HG03442 (cell line): ENCODE results near the gene SPATA32.
A peak's percentile ranks its signal among the peaks of the same experiment; 100 is the strongest.
"Not testable (repeated sequence)": the region's sequence is repeated elsewhere in the genome, so short reads cannot be mapped to it uniquely, and the experiment has no call there.

Experiments
- ATAC-seq: cut with Tn5 transposase; IDR thresholded peaks from one replicate; pipeline ENCODE4 v1.9.1; 2021; ENCODE audit warnings: mild to moderate bottlenecking, moderate library complexity; ENCODE audit not compliant: unreplicated experiment

SPATA32 gene, protein sequence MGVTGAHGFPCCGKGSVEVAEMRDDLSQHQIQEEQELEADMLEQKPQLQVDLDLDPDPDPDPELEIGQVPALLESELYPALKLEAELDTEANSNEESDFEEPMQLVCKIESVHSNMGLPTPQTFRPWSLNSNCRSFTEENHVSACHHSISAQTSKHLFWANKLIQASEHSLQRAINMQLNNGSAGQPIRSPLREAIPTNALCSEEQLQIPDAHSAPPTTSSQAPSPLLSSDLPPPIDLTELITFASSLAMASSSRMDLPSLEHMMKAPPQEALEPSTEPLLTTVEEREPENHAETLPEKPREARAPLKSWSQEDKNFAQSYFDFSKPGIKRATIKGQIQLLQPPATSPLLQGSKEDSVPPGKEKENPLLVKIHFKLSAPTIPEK

DNA sequence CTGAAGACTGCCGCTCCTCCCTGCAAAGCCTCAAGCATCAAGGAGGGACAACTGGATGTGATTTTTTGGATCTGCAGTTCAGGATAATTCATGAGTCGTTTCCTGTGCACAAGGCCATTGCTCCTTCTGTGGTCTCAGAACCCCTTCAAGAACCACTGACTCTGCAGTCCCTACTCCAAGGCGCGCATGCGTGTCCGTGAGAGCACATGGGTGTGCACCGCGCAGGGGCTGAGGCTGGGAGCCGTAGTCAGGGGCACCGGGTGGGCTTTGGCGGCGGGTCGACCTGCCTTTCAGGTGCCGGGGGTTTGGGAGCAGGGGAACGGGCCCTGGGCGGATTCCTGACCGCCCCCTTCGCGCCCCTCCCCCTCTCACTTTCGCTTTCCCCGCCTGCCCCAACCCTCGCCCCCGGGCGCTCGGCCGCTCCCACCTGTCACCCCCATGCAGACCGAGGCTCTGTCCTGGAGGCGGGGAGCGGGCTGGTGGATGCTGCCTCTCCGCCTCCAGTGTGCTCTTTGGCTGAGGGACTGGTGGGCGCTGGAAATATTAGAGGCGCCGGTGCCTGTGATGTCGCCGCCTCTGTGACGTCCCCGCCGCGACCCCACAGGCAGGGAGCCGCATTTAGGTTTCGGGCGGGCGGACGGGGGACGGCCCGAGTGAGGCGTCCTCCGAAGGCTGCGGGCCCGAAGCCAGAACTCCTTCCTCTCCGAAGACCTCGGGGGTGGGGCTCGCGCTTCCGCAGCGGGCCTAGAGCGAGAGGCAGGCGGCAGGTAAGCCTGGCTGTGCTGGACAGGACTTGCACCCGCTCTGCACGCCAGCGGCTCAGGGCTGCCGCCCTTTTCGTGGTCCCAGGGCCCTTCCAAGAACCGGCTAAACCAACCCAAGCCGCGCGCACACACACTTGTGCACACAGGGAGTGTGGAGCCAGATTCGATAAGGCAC is at the start of gene SPATA32:
Gene SPATA32, minus strand, starts transcription at position 518 of the 939 bp plus-strand sequence. Its CDS starts 78 bp downstream, at position 440.
- peak; percentile 43 for ATAC-seq

DNA sequence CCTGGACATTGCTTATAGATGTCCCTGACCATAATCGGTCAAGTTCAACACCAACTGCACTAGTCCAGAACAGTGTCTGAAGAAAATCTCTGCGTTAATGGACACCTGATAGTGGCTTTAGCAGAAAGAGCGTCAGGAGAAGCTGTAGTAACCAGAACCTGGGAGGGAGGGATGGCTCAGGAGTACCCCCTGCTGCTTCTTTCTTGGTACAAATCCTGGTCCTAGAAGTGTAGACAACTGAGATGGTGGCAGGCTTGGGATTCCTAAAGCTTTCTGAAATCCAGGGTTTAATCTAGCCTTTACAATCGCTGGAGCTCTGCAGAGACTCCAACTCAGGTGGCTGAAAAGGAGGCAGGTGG is 49.5 kb upstream of the SPATA32 start:
- ATAC-seq, result no peak

DNA sequence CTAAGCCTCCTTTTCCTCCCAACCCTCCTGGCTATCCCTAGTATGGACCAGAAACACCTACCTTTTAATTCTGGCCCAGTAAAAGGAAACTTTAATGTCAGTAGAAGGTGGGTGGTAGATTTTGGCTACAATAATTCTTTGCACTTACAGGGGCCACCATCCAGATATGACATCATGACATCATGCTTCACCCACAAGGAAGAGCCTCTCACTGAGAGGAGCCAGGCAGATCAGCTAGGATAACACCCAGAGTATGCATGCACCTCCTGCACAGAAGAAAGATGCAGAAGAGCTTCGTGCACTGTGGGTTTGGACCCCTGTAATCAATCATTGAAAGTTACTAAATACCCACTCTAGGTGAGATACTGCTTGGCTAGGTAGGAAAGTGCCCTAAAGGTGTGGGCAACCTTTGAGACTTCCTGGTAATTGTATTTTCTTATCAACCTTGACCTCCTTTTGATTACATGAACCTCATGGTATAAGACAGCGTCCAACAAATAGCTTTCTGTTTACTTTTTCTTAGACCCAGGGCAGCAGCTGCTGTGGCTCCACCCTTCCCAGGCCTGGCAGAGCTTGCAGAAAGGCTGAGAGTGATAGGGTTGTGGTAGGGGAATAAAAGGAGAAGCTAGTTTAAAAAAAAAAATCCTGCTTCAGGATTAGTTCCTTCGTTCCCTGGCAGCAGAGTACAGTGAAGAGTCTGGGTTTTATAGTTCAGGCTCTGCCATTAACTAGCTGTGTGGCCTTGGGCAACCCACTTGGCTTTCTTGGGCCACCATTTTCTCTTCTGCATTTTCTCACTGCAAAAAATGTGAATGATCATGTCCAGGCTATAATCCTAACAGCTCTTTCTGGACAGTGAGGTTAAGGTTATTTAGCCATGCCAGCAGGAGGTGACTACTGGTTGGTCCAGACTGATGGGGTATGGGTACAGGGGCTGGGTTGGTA is 48.8 kb upstream of the SPATA32 start:
- no peak for ATAC-seq

DNA sequence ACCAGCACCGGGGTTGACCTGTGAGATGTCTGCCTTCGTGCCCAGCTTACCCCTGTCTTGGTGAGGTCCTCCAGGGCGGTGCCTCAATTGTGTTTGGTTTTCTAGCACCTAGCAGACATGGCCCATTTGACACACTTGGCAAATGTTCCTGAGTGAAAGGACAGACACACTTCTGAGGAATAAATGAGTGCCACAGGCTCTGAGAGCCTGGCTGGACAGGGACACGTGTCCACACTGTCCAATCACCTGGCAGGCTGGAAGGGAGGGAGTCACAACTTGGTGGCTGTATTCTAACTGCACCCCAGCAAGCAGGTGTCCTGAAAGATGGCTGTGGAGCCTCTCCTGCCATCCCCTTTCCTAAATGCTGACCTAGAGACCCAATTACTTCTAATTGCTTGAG is 47.5 kb upstream of the SPATA32 start:
- ATAC-seq, result no peak

DNA sequence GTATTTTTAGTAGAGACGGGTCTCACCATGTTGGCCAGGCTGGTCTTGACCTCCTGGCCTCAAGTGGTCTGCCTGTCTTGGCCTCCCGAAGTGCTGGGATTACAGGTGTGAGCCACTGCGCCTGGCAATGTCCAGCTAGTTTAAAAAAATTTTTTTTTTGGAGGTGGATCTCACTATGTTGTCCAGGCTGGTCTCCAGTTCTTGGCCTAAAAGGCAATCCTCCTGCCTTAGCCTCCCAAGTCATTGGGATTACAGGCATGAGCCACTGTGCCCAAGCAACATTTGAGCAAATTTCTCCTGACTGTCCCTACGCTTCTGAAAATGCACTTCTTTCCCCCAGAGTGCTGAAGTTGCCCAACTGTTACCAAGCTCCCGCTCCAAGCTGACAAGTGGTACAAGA is 46.9 kb upstream of the SPATA32 start:
- no peak for ATAC-seq

DNA sequence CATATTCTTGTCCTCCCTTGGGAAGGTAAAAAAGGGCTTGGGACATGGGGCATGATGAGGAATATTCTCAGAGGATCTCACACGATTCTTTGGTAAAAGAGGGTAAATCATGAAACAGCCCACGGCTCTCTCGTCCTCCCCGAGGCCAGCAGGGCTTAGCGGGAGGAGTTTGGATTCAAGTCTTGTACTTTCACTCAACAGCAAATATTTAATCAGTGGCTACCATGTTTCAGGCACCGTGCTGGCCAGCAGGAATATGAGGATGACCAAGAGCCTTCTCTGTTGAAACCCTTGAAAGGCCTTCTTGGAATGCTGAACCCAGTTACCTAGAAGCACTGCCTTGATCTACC is 46.1 kb upstream of the SPATA32 start:
- no peak for ATAC-seq

DNA sequence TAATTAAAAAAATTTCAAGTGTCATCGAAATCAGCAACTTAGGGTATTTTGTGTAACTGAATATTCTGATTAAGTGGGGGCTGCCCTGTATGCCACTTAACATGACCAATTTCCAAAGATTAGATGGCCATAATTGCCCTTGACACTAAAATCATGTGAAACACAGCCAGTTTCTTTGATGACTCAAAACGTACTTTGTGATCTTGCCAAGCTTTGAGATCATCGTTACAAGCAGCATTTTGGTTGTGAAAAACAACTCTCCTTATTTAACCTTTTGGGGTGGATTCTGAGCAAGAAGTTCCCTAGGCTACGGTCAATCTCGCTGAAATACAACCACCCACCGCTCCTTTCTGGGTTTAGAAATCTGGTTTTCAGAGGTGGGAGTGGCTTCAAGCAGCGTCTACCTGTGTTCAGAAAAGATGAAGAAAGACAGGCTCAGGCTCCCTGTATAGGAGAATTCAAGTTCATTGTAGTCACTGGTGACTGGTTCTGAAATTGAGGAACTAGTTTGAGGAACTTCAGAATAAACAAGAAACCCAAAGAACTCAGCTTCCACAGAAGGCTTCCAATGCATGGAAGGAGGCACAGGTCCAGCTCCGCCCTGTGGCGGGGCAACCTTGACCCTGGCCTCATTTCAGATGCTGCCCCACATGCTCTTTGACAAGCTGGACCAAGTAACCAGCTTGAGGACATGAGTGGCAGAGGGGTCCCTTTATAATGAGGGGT is 45.6 kb upstream of the SPATA32 start:
- ATAC-seq, result no peak

DNA sequence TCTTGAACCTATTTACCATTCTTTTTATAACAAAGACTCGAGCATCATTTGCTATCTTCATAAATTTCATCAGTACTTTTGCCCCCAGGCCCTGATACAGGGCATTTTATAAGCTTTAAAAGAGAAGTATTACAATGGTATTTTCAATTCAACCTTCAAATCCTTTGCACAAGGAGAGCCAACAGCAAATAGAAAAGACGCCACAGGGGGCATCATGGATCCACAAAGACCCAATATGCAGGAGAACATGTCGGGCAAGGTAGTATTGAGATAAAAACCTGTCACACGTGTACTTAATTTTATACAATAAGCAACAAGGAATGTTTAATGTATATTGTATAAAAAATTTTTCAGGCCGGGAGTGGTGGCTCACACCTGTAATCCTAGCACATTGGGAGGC is 44.7 kb upstream of the SPATA32 start:
- ATAC-seq, result no peak

DNA sequence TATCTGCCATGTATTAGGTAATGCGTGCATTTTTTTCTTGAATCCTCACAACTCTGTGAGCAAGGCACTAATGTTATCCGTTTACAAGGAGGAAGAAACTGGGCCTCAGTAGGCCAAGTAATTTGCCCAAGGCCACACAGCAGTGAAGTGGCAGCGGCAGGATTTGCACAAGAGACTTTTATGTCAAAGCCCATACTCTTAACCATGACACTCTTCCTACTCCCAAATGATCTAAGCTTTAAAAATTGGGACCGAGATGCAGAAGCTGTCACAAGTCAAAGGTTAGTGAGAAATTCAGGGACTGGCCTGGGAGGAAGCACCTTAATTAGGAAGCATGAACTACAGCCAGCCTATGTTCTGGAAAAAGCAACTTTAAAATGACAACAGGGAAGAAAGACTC is 44.2 kb upstream of the SPATA32 start:
- ATAC-seq, result no peak

DNA sequence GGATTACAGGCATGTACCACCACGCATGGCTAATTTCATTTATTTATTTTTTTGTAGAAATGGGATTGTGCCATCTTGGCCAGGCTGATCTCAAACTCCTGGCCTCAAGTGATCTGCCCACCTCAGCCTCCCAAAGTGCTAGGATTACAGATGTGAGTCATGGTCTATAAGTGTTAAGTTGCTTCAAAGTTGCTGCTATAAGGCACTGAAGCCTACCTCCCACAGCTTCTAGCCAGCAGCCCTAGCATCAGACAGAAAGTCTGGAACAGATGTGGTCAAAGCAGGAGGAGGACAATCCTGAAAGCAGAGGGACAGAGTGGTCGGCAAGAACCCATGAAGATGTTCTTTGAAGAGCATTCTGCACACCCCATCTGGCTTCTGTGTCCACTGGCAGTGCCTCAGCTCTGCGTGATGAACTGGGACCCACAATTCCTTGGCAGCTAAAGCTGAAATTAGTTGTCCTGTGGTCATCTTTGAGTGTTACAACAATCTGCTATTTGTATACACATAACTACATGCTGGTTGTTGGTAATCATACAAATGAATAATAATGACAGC is 43.7 kb upstream of the SPATA32 start:
- no peak for ATAC-seq

DNA sequence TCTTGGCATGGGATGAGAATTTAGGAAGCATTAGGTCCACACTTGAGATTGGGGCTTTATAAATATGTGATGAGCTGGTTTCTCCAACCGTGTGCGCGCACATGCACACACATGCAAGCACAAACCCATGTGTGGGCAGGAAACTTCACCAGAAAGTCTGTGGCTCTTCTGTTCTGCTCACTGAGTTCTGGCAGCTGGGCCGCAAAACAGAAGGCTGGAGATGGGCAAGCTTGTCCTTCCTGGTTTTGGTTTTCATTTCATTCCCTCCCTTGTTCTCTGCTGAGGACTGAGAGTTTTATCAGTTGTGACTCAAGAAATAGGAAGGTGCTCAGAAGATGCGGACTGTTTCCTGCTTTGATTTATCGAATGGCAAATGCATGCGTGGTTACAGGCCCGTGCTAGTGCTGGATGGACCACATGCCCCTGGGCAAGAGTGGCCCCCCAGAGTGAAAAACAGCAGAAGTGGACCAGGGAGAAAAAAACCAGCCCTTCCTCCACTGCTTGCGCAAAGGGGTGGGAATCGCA is 40.8 kb upstream of the SPATA32 start:
- peak; percentile 52 for ATAC-seq

DNA sequence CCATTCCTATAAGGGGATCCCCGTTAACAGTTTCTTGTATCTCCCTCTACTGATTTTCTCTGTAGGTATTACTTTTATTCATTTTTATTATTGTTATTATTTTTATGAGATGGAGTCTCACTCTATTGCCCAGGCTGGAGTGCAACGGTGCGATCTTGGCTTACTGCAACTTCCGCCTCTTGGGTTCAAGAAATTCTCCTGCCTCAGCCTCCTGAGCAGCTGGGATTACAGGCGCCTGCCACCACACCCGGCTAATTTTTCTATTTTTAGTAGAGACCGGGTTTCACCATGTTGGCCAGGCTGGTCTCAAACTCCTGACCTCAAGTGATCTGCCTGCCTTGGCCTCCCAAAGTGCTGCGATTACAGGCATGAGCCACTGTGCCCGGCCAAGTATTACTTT is 40.3 kb upstream of the SPATA32 start:
- not testable (repeated sequence) for ATAC-seq

DNA sequence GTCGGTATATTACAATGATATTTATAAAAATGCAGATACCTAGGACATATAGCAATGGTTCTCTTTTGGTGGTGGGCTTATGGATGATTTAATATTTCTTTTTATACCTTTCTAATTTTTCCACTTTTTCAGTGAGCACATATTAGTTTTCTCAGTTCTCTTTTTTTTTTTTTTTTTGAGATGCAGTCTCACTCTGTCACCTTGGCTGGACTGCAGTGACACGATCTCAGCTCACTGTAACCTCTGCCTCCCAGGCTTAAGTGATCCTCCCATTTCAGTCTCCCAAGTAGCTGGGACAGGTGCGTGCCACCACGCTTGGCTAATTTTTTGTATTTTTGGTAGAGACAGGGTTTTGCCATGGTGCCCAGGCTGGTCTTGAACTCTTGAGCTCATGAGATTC is 39.8 kb upstream of the SPATA32 start:
- ATAC-seq, result no peak

DNA sequence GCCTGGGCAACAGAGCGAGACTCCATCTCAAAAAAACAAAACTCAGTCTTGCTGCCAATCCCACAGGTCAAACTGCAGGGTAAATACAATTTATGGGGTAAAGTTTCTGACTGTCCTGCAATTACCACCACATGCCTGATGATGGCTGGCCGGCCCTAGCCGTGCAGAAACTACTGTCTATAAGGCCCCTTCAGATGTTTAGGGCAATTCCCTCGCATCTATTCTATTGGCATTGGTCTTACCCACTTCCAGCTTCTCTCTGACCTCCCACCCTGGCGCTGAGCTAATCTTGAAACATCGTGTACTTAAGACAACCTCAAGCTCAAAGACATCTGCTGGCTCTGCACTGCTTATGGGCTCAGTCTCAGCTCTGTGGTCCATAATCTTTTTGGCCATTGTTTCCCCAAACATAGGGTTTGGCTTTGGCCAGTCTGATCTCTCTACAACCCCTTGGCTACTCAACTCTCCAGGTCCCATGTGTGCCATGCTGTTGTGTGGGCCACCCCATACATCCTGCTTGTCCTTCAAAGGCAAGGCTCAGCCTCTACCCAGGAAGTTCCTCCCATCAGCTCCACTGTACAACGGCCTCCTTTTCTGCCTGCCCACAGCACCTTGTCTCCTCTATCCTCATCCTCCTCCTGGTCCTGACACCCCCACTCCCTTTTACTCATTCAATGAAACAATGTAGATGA is 38.3 kb upstream of the SPATA32 start:
- ATAC-seq, result no peak

DNA sequence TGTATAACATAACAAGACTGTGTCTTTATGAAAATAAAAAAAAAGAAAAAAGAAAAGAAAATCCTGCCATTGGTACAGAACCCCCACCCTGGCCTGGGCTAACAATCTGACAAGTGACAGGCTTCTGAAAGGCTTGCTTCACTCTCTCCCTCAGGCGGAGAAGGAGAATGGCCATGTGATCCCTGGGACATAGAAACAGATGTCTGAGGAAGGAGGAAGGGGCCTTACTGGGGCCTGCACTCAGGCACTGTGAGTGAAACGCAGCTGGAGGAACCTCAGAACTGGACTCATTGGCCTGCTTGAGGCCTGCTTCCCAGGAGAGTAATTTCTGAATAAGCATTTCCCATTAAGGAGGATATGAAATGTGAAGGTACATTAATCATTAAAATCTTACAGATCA is 37.5 kb upstream of the SPATA32 start:
- no peak for ATAC-seq

DNA sequence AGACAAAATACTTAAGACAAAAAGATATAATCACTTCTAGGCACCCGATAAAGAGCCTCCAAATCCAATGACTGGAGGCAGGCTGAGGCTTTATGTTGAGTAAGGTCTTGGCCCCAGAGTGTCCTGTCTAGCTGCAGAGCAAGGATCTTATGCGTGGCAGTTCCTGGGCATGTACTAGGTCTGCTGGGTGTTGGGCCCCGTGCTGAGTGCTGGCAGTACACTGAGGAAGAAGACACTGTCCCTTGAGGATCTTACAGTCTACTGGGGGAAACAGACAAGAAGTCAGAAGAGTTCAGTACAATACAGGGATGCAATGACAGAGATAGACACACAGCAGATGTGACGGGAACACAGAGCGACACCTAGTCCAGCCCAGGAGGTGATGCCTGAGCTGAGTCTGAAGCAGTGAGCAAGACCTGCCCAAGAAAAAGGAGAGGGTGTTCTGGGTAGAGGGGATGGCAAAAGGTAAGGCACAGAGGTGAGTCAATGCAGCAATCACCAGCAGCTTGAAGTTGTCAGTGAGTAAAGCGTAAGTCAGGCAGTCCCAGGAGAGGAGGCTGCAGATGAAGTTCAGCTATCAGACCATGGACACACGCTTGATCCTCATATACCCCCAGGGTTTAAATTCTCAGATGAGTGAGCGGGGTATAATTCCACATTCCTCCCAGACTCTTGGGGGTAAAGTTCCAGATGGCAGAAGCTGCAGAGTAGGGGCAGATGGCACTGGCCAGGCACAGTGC is 36.8 kb upstream of the SPATA32 start:
- no peak for ATAC-seq

DNA sequence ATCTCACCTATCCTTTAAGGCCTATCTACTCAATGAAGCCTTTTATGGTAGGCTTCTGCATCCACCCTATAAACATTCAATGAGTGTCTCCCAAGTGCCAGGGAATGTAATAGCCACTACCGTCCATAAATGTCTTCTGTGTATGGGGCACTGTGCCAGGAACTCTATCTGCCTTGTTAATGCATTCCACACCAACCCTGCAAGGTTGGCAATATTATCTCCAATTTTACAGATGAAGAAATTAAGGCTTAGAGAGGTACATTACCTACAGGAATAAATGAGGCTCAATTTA is 34.9 kb upstream of the SPATA32 start:
- no peak for ATAC-seq

DNA sequence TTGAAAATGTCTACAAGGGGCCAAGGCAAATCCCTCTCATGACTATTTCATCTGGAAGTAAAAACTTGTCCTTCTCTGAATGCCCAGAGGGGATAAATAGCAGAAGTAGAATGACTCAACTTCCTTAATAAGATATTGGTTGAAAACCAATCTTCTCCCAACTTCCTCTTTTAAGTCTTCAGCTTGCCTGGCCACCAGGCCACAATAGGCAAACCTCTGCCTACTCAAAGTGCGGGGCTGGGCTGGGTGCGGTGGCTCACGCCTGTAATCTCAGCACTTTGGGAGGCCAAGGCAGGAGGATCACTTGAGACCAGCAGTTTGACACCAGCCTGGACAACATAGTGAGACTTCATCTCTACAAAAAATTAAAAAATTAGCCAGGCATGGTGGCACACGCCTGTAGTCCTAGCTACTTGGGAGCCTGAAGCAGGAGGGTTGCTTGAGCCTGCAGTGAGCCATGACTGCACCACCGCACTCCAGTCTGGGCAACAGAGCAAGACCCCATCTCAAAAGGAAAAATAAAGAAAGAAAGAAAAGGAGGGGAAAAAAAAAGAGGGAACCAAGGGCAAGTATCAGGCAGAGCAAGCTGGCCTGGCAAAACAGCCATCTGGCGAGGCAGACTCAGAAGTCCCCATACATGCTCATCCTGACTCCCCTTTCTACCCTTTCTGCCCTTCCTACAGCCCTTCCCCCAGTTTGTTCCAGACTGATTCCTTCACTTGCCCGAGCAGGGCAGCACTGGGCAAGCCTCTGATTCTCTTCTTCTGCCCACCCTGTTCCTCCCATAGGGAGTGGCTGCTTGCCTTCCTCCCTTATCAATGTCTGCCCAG is 34.3 kb upstream of the SPATA32 start:
- no peak for ATAC-seq
